ENCODE results near the gene KRT83. TPM values are rescaled to one million over a fixed set of nuclear protein-coding genes. Genes with fewer than 3 reads are reported as not detected.

Gene KRT83
- total and polyA plus RNA-seq, 2 donors (not counting 1 experiment from before 2014, with no cell fraction given): not detected

DNA sequence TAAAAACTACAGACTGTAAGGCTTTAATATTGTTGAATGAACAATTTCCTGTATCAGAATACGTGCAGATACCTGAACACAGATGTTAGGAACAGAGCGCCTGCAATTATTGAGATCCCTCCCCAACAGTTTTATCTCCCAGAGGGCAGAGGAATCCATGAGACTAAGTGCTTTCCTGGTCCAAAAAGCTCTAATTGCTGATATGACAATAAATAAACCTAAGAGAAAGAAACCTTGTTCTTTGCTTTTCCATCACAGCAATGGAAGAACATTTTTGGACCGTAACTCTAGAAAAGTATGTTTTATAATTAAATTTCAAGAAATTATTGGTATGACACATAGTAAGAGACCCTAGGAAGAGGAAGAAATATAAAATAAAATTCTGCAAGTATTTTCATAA lies 13.0 kb upstream of the KRT83 start:
- TF ChIP-seq EZH2 (IDR thresholded peaks at IDR 0.05; ENCODE audit: borderline replicate concordance, insufficient read depth, low read depth, low read length, poor library complexity, severe bottlenecking): no peak
- TF ChIP-seq, protein P1, sequence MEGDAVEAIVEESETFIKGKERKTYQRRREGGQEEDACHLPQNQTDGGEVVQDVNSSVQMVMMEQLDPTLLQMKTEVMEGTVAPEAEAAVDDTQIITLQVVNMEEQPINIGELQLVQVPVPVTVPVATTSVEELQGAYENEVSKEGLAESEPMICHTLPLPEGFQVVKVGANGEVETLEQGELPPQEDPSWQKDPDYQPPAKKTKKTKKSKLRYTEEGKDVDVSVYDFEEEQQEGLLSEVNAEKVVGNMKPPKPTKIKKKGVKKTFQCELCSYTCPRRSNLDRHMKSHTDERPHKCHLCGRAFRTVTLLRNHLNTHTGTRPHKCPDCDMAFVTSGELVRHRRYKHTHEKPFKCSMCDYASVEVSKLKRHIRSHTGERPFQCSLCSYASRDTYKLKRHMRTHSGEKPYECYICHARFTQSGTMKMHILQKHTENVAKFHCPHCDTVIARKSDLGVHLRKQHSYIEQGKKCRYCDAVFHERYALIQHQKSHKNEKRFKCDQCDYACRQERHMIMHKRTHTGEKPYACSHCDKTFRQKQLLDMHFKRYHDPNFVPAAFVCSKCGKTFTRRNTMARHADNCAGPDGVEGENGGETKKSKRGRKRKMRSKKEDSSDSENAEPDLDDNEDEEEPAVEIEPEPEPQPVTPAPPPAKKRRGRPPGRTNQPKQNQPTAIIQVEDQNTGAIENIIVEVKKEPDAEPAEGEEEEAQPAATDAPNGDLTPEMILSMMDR (IDR thresholded peaks at IDR 0.05): no peak
- no peak for ATAC-seq (ENCODE audit: low read depth)
- Mint-ChIP-seq H3K9me3 (ENCODE audit: insufficient read depth) (peaks cover 4% of the 10 kb centered on the region), H3K27ac (no peak overlapping the region), H3K4me1 (no peaks in the 10 kb centered on the region), H3K4me3 (no peak overlapping the region), H3K27me3 (peaks cover 15% of the 10 kb centered on the region)
- H3K27ac ChIP-seq (ENCODE audit: low read length in 2 of 2): no peak overlapping the region
- no peaks in the 10 kb centered on the region for H3K4me1 ChIP-seq (ENCODE audit: control insufficient read depth in 2 of 2, insufficient read depth in 2 of 2, low read length in 2 of 2)
- intact Hi-C loops (cut with micrococcal nuclease): no loop called here
- H3K4me2 ChIP-seq (replicated peaks; ENCODE audit: low read depth, low read length, poor library complexity, severe bottlenecking): no peak overlapping the region
- no peaks in the 10 kb centered on the region for H4K20me1 ChIP-seq (ENCODE audit: control insufficient read depth, insufficient read depth, low read length, poor library complexity, severe bottlenecking)
- no peak overlapping the region for H2AFZ ChIP-seq (ENCODE audit: insufficient read depth, low read depth, low read length, poor library complexity, severe bottlenecking)
- no peaks in the 10 kb centered on the region for H3K79me2 ChIP-seq (ENCODE audit: control insufficient read depth, insufficient read depth, low read length)
- ChIA-PET POLR2A (no interaction called here), CTCF (interaction anchor here (1.0 kb wide), 1 partner anchor 15 kb away, joined by 3 read pairs; no protein-coding TSS in a partner anchor)
- H3K27me3 ChIP-seq (replicated peaks in 1 of 4; ENCODE audit: control extremely low read depth in 1 of 4, control insufficient read depth in 3 of 4, insufficient read depth in 4 of 4, low read length in 3 of 4): peaks cover 0 to 6% (median 1%) of the 10 kb centered on the region in 4 experiments
- no peak for DNase-seq
- H3K36me3 ChIP-seq (replicated peaks in 1 of 2; ENCODE audit: control extremely low read depth in 1 of 2, control insufficient read depth in 1 of 2, extremely low read depth in 1 of 2, insufficient read depth in 2 of 2, low read length in 1 of 2): no peaks in the 10 kb centered on the region
- H3K9ac ChIP-seq (ENCODE audit: low read length): no peak overlapping the region
- WGBS (ENCODE audit: insufficient coverage): no CpG with 5 or more reads among the region's 3 CpGs
- no peak overlapping the region for H3K4me3 ChIP-seq (ENCODE audit: control extremely low read depth in 1 of 5, extremely low read depth in 1 of 5, insufficient read depth in 1 of 5, low read depth in 2 of 5, low read length in 4 of 5)
- peaks cover 0 to 8% (median 0%) of the 10 kb centered on the region in 3 donors for H3K9me3 ChIP-seq (ENCODE audit: control extremely low read depth in 1 of 3, control insufficient read depth in 2 of 3, insufficient read depth in 1 of 3, low read length in 2 of 3)

DNA sequence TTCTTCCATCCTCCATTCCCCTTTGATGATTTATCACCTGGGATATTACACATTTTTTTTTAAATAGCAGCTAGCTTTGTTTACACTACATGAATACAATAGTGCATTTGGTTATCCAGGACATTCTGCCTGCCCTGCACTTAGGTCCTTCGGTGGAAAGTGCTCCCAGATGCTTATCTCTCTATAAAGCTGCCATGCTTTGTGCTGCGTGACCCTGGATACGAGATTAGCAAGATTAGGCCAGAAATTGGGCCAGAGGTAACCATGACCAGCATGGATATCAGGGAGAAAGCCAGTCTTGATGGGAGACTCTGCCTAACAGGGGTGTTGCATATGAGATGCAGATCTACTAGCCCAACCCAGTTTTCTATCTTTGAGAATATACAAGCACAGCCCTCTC lies 12.1 kb upstream of the KRT83 start:
- Mint-ChIP-seq H3K4me1 (no peaks in the 10 kb centered on the region), H3K9me3 (ENCODE audit: insufficient read depth) (peaks cover 4% of the 10 kb centered on the region), H3K27me3 (peaks cover 10% of the 10 kb centered on the region), H3K4me3 (no peak overlapping the region), H3K27ac (no peak overlapping the region)
- WGBS (ENCODE audit: insufficient coverage): 63% methylated on average over 3 of the region's 3 CpGs
- Histone ChIP-seq H3K9ac (ENCODE audit: low read length) (no peak overlapping the region), H3K36me3 (replicated peaks in 1 of 2; ENCODE audit: control extremely low read depth in 1 of 2, control insufficient read depth in 1 of 2, extremely low read depth in 1 of 2, insufficient read depth in 2 of 2, low read length in 1 of 2) (no peaks in the 10 kb centered on the region), H3K4me2 (replicated peaks; ENCODE audit: low read depth, low read length, poor library complexity, severe bottlenecking) (no peak overlapping the region), H4K20me1 (ENCODE audit: control insufficient read depth, insufficient read depth, low read length, poor library complexity, severe bottlenecking) (no peaks in the 10 kb centered on the region), H3K4me3 (ENCODE audit: control extremely low read depth in 1 of 5, extremely low read depth in 1 of 5, insufficient read depth in 1 of 5, low read depth in 2 of 5, low read length in 4 of 5) (no peak overlapping the region), H3K4me1 (ENCODE audit: control insufficient read depth in 2 of 2, insufficient read depth in 2 of 2, low read length in 2 of 2) (no peaks in the 10 kb centered on the region), H3K27ac (ENCODE audit: low read length in 2 of 2) (no peak overlapping the region), H3K9me3 (ENCODE audit: control extremely low read depth in 1 of 3, control insufficient read depth in 2 of 3, insufficient read depth in 1 of 3, low read length in 2 of 3) (peaks cover 0 to 8% (median 0%) of the 10 kb centered on the region in 3 donors), H3K79me2 (ENCODE audit: control insufficient read depth, insufficient read depth, low read length) (no peaks in the 10 kb centered on the region), H3K27me3 (replicated peaks in 1 of 4; ENCODE audit: control extremely low read depth in 1 of 4, control insufficient read depth in 3 of 4, insufficient read depth in 4 of 4, low read length in 3 of 4) (peaks cover 0 to 6% (median 1%) of the 10 kb centered on the region in 4 experiments), H2AFZ (ENCODE audit: insufficient read depth, low read depth, low read length, poor library complexity, severe bottlenecking) (no peak overlapping the region)
- POLR2A ChIA-PET: no interaction called here
- DNase-seq: no peak
- intact Hi-C loops (cut with micrococcal nuclease): no loop called here
- TF ChIP-seq, protein P1 (IDR thresholded peaks at IDR 0.05): no peak
- no peak for TF ChIP-seq EZH2 (IDR thresholded peaks at IDR 0.05; ENCODE audit: borderline replicate concordance, insufficient read depth, low read depth, low read length, poor library complexity, severe bottlenecking)
- CTCF ChIA-PET: no interaction called here
- no peak for ATAC-seq (ENCODE audit: low read depth)
